Measurements from ENCODE around the gene DALRD3. TPM values are rescaled to one million over a fixed set of nuclear protein-coding genes. Genes with fewer than 3 reads are reported as not detected.

DALRD3 gene
- total and polyA plus RNA-seq, 2 of the 8 experiments (the other 6 are each of a cell fraction or from before 2014, with no cell fraction given), result 30.4 to 86.5 TPM

- H3K9ac ChIP-seq (replicated peaks in 1 of 4; ENCODE audit: extremely low read depth in 1 of 4, low read depth in 3 of 4, low read length in 3 of 4), result no peak overlapping the region
- peaks cover 41 to 50% of the 10 kb centered on the region in 2 experiments for H4K20me1 ChIP-seq (replicated peaks in 1 of 2; ENCODE audit: control insufficient read depth in 1 of 2, insufficient read depth in 2 of 2, low read length in 2 of 2)
- H3K4ac ChIP-seq (replicated peaks; ENCODE audit: insufficient read length, low read depth, low read length), result no peak overlapping the region
- H3K14ac ChIP-seq (ENCODE audit: insufficient read length), result no peak overlapping the region
- ChIA-PET POLR2A (ENCODE audit: partially characterized antibody) (interaction anchor here (0.8 to 38.8 kb wide), 8 partner anchors 0 to 349 kb away, joined by 3 to 1518 read pairs (median 72); partner anchors contain the start of genes DALRD3, IMPDH2, NDUFAF3 and P4HTM), CTCF (ENCODE audit: partially characterized antibody) (interaction anchor here (0.5 to 24.3 kb wide), 14 partner anchors 9 to 273 kb away, joined by 3 to 467 read pairs (median 4); partner anchors contain the start of genes NDUFAF3, P4HTM and WDR6)
- no peaks in the 10 kb centered on the region for H3K9me3 ChIP-seq (ENCODE audit: insufficient read depth in 2 of 2, low read depth in 1 of 2, low read length in 1 of 2)
- no peak overlapping the region for H2BK20ac ChIP-seq (ENCODE audit: low read length)
- H2BK5ac ChIP-seq (ENCODE audit: low read depth, low read length), result no peak overlapping the region; the same call in 1 of the 2 replicates
- no peak overlapping the region for H3K56ac ChIP-seq (replicated peaks; ENCODE audit: insufficient read length, low read depth, low read length)
- peaks cover 12% of the 10 kb centered on the region for H3K23me2 ChIP-seq (ENCODE audit: low read depth, low read length)
- no peak overlapping the region for H2AFZ ChIP-seq (ENCODE audit: low read length)
- no peak overlapping the region for H3K27ac ChIP-seq (ENCODE audit: low read depth, low read length)
- no peak overlapping the region for H3K4me2 ChIP-seq (ENCODE audit: insufficient read depth in 1 of 2, low read depth in 2 of 2, low read length in 2 of 2)
- no peak overlapping the region for H3K18ac ChIP-seq (ENCODE audit: extremely low read depth, low read length)
- TF ChIP-seq SIN3A (conservative IDR thresholded peaks at IDR 0.05 in 1 of 2, IDR thresholded peaks at IDR 0.05 in 1 of 2; ENCODE audit: low read depth in 1 of 2, low read length in 2 of 2), result no peak
- no peak overlapping the region for H2BK120ac ChIP-seq (replicated peaks; ENCODE audit: low read depth, low read length)
- peak overlapping the region; percentile 28; the same call in 1 of the 2 replicates for H4K8ac ChIP-seq (ENCODE audit: extremely low read depth, insufficient read depth, low read length)
- no peak for FAIRE-seq
- H3K27me3 ChIP-seq (replicated peaks in 1 of 4; ENCODE audit: control insufficient read depth in 3 of 4, extremely low read depth in 1 of 4, insufficient read depth in 3 of 4, low read length in 3 of 4), result no peaks in the 10 kb centered on the region
- H3K23ac ChIP-seq (ENCODE audit: insufficient read length), result no peak overlapping the region
- H3K79me1 ChIP-seq (ENCODE audit: low read depth, low read length), result peaks cover 16% of the 10 kb centered on the region
- no peak overlapping the region for H2BK15ac ChIP-seq (ENCODE audit: low read length)
- H3K36me3 ChIP-seq (ENCODE audit: control insufficient read depth in 2 of 4, insufficient read depth in 4 of 4, low read length in 3 of 4), result peaks cover 15 to 55% (median 32%) of the 10 kb centered on the region in 4 experiments
- H4K5ac ChIP-seq (ENCODE audit: insufficient read length, low read depth, low read length), result no peak overlapping the region
- no peak overlapping the region for H4K91ac ChIP-seq (replicated peaks; ENCODE audit: insufficient read length, low read length)
- H3K4me3 ChIP-seq (ENCODE audit: extremely low read depth in 1 of 4, insufficient read depth in 2 of 4, low read depth in 3 of 4, low read length in 4 of 4), result no peak overlapping the region
- no peak for DNase-seq (ENCODE audit: low read depth in 1 of 2, low spot score in 2 of 2)
- no peak overlapping the region for H2AK5ac ChIP-seq (ENCODE audit: low read depth, low read length)
- H3K4me1 ChIP-seq (replicated peaks in 1 of 4; ENCODE audit: control insufficient read depth in 3 of 4, insufficient read depth in 4 of 4, low read length in 3 of 4), result peaks cover 0 to 11% (median 6%) of the 10 kb centered on the region in 4 experiments; a peak in 5 of 7 replicates
- H2BK12ac ChIP-seq (ENCODE audit: low read depth, low read length), result no peak overlapping the region
- 92% methylated on average over 19 of the region's 19 CpGs; no CpG with 5 or more reads in 1 of the 2 experiments for WGBS, 2 experiments (ENCODE audit: extremely low coverage in 1 of 2, insufficient coverage in 1 of 2, insufficient read length in 1 of 2, insufficient replicate concordance in 2 of 2, low coverage in 1 of 2, low lambda C conversion rate in 2 of 2, missing lambda C conversion rate in 1 of 2)
- peaks cover 7 to 54% of the 10 kb centered on the region in 2 experiments for H3K79me2 ChIP-seq (ENCODE audit: control insufficient read depth in 1 of 2, insufficient read depth in 2 of 2, low read length in 2 of 2)
Observed at GRCh38 chr3:49013113-49013737, 5.2 kb downstream of the DALRD3 start.
